Caco-2 (cell line): ENCODE data around the gene NDUFB2. TPM values are rescaled to one million over a fixed set of nuclear protein-coding genes. Genes with fewer than 3 reads are reported as not detected.

ENCODE experiments used
- BruUV-seq: library from RNA; stranded (reverse); fragments of 400-500 nt; replicated peaks from 2 replicates; lab custom pipeline; 2021; lab: Mats Ljungman, UMichigan
- CTCF ChIA-PET: fragments of 300-600 bp; sonication (Branson Sonifier 250); formaldehyde crosslinking; loops from one replicate; lab custom pipeline; 2022; ENCODE audit warnings: antibody characterized with exemption; lab: Charles Lee
- POLR2A ChIA-PET: fragments of 300-600 bp; sonication (Branson Sonifier 250); formaldehyde crosslinking; loops from one replicate; lab custom pipeline; 2022; ENCODE audit warnings: antibody characterized with exemption; lab: Charles Lee
- DNase-seq, 2 experiments: peaks; one replicate each; pipeline versions ENCODE4 v3.0.0 to v3.0.0-alpha.2; 2020 to 2022
- H3K27me3 ChIP-seq: replicated peaks from 2 replicates; pipeline ENCODE4 v1.6.0; 2011; ENCODE audit warnings: low read length; ENCODE audit not compliant: control insufficient read depth, insufficient read depth
- H3K36me3 ChIP-seq: 2 replicates; pipeline ENCODE4 v1.5.1; 2011; ENCODE audit warnings: low read length; ENCODE audit not compliant: control insufficient read depth, insufficient read depth
- H3K4me1 ChIP-seq: fragments of 250-450 bp; sonication (Bioruptor Pico); 2 replicates; pipeline ENCODE4 v1.5.1; 2020; ENCODE audit warnings: mild to moderate bottlenecking
- H3K4me3 ChIP-seq: 2 replicates; pipeline ENCODE4 v1.5.1; 2011; ENCODE audit warnings: low read depth, mild to moderate bottlenecking, control low read depth, low read length
- H3K9me3 ChIP-seq: fragments of 250-450 bp; sonication (Bioruptor Pico); 2 replicates; pipeline ENCODE4 v1.5.1; 2020; ENCODE audit warnings: mild to moderate bottlenecking, moderate library complexity
- H3K27ac Mint-ChIP-seq: one replicate; pipeline ENCODE4 v1.8.0; 2022; ENCODE audit warnings: mixed read lengths; ENCODE audit not compliant: unreplicated experiment
- H3K27me3 Mint-ChIP-seq: one replicate; pipeline ENCODE4 v1.8.0; 2022; ENCODE audit warnings: mixed read lengths; ENCODE audit not compliant: insufficient read depth, unreplicated experiment
- H3K36me3 Mint-ChIP-seq: one replicate; pipeline ENCODE4 v1.8.0; 2022; ENCODE audit warnings: mild to moderate bottlenecking, mixed read lengths; ENCODE audit not compliant: insufficient read depth, unreplicated experiment
- H3K4me1 Mint-ChIP-seq: one replicate; pipeline ENCODE4 v1.8.0; 2022; ENCODE audit warnings: low read depth, mixed read lengths; ENCODE audit not compliant: unreplicated experiment
- H3K4me3 Mint-ChIP-seq: one replicate; pipeline ENCODE4 v1.8.0; 2022; ENCODE audit warnings: mild to moderate bottlenecking, moderate library complexity, mixed read lengths; ENCODE audit not compliant: unreplicated experiment
- H3K9me3 Mint-ChIP-seq: one replicate; pipeline ENCODE4 v1.8.0; 2022; ENCODE audit warnings: mixed read lengths; ENCODE audit not compliant: unreplicated experiment
- intact Hi-C: fragments of 100-400 bp; cut with micrococcal nuclease; formaldehyde crosslinking; loops from one replicate; pipeline ENCODE4 v1.10.0; 2022; ENCODE audit not compliant: unreplicated experiment
- total RNA-seq: library from RNA; stranded (reverse); gene quantifications from 2 replicates; pipeline ENCODE4 v1.2.3, GENCODE V29; 2022
- TF ChIP-seq, protein P1 (sequence below), 2 experiments: fragments of 200-600 bp in 1 of 2; IDR thresholded peaks; 1 replicate in 1 of 2; 2 replicates in 1 of 2; pipeline versions ENCODE4 v1.5.1 to v1.8.0; 2011 to 2022; ENCODE audit warnings: antibody characterized with exemption in 1 of 2, control low read depth in 1 of 2, inconsistent platforms in 1 of 2, low read depth in 1 of 2, low read length in 1 of 2, mild to moderate bottlenecking in 1 of 2, moderate library complexity in 1 of 2; ENCODE audit not compliant: insufficient read depth in 1 of 2, severe bottlenecking in 1 of 2, unreplicated experiment in 1 of 2

The NDUFB2 gene
- total RNA-seq, 1 experiment from 2014 or later: 166 TPM

DNA sequence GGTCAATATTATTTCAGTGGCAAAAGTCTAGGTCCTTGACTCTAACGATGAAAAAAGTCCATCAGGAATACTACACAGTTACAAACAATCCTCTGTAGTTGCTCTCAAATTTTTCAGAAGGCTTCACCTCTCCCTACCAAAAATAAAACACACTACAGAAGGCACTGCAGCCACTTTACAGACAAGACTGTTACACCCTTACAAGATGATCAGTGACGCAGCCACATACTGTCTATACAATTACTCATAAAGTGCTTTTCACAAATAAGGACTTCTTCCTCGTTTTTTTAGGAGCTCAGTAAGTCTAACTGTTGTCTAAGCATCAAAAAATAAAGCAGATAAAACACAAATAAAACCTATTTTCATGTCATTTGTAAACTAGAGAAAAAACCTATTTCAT is 27.1 kb downstream of the NDUFB2 start:
- Histone ChIP-seq H3K4me3 (no peak overlapping the region), H3K27me3 (no peaks in the 10 kb centered on the region), H3K4me1 (no peaks in the 10 kb centered on the region), H3K9me3 (no peaks in the 10 kb centered on the region), H3K36me3 (no peaks in the 10 kb centered on the region; the same call in 1 of the 2 replicates)
- no TSS peak for BruUV-seq
- Mint-ChIP-seq H3K4me3 (no peak overlapping the region), H3K27me3 (no peaks in the 10 kb centered on the region), H3K36me3 (peaks cover 6% of the 10 kb centered on the region), H3K4me1 (no peaks in the 10 kb centered on the region), H3K27ac (no peak overlapping the region), H3K9me3 (no peaks in the 10 kb centered on the region)
- POLR2A ChIA-PET: no interaction called here
- TF ChIP-seq, protein P1, sequence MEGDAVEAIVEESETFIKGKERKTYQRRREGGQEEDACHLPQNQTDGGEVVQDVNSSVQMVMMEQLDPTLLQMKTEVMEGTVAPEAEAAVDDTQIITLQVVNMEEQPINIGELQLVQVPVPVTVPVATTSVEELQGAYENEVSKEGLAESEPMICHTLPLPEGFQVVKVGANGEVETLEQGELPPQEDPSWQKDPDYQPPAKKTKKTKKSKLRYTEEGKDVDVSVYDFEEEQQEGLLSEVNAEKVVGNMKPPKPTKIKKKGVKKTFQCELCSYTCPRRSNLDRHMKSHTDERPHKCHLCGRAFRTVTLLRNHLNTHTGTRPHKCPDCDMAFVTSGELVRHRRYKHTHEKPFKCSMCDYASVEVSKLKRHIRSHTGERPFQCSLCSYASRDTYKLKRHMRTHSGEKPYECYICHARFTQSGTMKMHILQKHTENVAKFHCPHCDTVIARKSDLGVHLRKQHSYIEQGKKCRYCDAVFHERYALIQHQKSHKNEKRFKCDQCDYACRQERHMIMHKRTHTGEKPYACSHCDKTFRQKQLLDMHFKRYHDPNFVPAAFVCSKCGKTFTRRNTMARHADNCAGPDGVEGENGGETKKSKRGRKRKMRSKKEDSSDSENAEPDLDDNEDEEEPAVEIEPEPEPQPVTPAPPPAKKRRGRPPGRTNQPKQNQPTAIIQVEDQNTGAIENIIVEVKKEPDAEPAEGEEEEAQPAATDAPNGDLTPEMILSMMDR (IDR thresholded peaks at IDR 0.05; ENCODE audit: insufficient read depth in 1 of 2, low read depth in 1 of 2, low read length in 1 of 2, severe bottlenecking in 1 of 2, unreplicated experiment in 1 of 2): no peak
- no peak for DNase-seq
- CTCF ChIA-PET: no interaction called here
- intact Hi-C loops: no loop called here

DNA sequence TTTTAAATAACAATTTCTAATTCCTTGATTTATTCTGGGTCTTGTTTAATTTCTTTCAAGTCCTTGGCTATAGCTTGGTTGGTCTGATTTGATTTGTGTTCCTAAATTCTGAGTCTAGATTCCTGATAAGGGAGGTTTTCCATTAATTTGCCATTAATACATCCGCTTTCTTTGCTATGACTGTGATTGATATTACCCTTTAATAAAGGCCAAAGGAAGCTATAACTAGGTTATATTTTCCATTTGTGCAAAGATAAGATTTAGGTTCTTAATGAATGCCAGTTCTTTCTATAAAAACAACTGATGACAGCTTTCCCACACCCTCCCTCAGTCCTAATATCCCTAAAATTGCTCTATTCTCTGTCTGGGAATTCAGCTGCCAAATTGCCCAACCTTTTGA is 28.2 kb downstream of the NDUFB2 start:
- Histone ChIP-seq H3K4me3 (no peak overlapping the region), H3K4me1 (no peaks in the 10 kb centered on the region), H3K27me3 (no peaks in the 10 kb centered on the region), H3K36me3 (no peaks in the 10 kb centered on the region; the same call in 1 of the 2 replicates), H3K9me3 (no peaks in the 10 kb centered on the region)
- POLR2A ChIA-PET: no interaction called here
- Mint-ChIP-seq H3K36me3 (peaks cover 9% of the 10 kb centered on the region), H3K4me1 (no peaks in the 10 kb centered on the region), H3K9me3 (no peaks in the 10 kb centered on the region), H3K27ac (no peak overlapping the region), H3K27me3 (no peaks in the 10 kb centered on the region), H3K4me3 (no peak overlapping the region)
- no TSS peak for BruUV-seq
- intact Hi-C loops: no loop called here
- TF ChIP-seq, protein P1 (IDR thresholded peaks at IDR 0.05; ENCODE audit: insufficient read depth in 1 of 2, low read depth in 1 of 2, low read length in 1 of 2, severe bottlenecking in 1 of 2, unreplicated experiment in 1 of 2): no peak
- CTCF ChIA-PET: no interaction called here
- DNase-seq: no peak

DNA sequence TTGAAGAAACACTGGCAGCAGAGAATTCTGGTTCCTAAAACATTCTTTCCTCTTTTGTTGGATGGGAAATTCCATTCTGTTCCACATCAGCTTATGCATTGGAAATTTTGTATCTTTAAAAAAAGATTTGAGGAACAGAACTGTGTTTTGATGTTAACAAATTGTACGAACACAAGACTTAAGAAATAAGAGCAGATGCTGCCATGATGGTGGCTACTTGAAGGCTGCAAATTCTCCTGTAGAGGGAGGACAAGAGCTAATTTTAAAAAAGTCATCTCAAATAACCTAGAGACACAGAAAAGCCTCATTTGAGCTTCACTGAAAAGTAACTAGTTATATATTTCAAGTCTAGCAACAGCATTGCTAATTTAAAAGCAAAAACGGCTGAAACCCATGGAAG is 29.8 kb downstream of the NDUFB2 start:
- H3K27me3 Mint-ChIP-seq: no peaks in the 10 kb centered on the region
- no TSS peak for BruUV-seq
- CTCF ChIA-PET: interaction anchor here (0.6 to 1.1 kb wide), 5 partner anchors 85 to 577 kb away, joined by 3 to 7 read pairs (median 3); partner anchors contain the start of gene MRPS33
- H3K9me3 ChIP-seq: no peaks in the 10 kb centered on the region
- no peaks in the 10 kb centered on the region; the same call in 1 of the 2 replicates for H3K36me3 ChIP-seq
- H3K27ac Mint-ChIP-seq: no peak overlapping the region
- H3K4me3 Mint-ChIP-seq: no peak overlapping the region
- H3K4me1 ChIP-seq: no peaks in the 10 kb centered on the region
- POLR2A ChIA-PET: interaction anchor here (0.6 to 1.0 kb wide), 2 partner anchors 275 to 289 kb away, joined by 3 to 5 read pairs; no protein-coding TSS in a partner anchor
- H3K4me3 ChIP-seq: no peak overlapping the region
- intact Hi-C loops: loop anchor here (1.0 kb wide), 1 partner anchor 286 kb away; no protein-coding TSS in a partner anchor
- TF ChIP-seq, protein P1 (IDR thresholded peaks at IDR 0.05; ENCODE audit: insufficient read depth in 1 of 2, low read depth in 1 of 2, low read length in 1 of 2, severe bottlenecking in 1 of 2, unreplicated experiment in 1 of 2): peak; percentile 47 to 50
- peaks cover 16% of the 10 kb centered on the region for H3K36me3 Mint-ChIP-seq
- no peaks in the 10 kb centered on the region for H3K4me1 Mint-ChIP-seq
- H3K9me3 Mint-ChIP-seq: no peaks in the 10 kb centered on the region
- no peak for DNase-seq
- H3K27me3 ChIP-seq: no peaks in the 10 kb centered on the region
